ENCODE results near the gene LTBP3. TPM values are rescaled to one million over a fixed set of nuclear protein-coding genes. Genes with fewer than 3 reads are reported as not detected.
A peak's percentile ranks its signal among the peaks of the same experiment; 100 is the strongest.

LTBP3 gene
- total and polyA plus RNA-seq, 9 of the 15 experiments (the other 6 are each of a cell fraction or from before 2014, with no cell fraction given), result 0.06 to 20.5 (median 4.8) TPM

DNA sequence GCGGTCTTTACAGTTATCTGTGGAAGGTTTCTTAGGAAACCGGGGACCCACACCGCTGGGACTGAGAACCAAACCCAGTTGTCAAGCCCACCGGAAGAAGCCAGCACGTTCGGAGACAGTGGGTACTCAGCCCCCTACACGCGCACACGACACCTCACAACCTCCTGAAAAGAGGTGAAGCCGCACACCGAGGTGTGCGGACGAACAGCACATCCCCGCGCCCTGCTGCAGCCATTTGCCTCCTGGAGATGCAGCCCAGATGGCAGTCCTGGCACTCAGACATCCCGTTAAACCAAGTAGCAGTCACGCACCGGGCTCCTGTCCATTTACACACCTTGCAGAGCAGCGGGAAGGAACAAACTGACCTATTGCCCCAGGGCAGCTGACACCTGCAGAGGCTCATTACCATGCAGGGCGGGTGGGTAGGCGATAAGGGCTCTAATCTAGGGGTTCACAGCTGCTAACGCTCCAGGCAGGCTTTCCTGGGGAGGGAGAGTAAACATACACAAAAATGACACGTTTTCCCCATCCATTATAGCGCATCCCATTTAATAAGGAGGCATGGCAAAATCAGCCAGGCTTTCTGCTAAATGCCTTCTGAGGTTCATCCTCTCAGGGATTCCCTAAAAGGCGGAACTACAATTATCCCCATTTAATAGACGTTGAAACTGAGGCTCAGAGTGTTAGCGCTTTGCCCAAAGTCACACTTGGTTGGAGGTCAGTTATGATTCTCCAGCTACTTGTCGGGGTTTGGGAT lies 16.8 kb upstream of the LTBP3 start:
- Histone ChIP-seq H3K36me3 (ENCODE audit: control insufficient read depth, insufficient read depth, low read length) (peaks cover 39% of the 10 kb centered on the region), H4K20me1 (replicated peaks; ENCODE audit: control insufficient read depth, insufficient read depth, low read length) (peaks cover 6% of the 10 kb centered on the region), H3K4me1 (replicated peaks in 1 of 2; ENCODE audit: control insufficient read depth in 2 of 2, insufficient read depth in 2 of 2, low read length in 2 of 2) (peaks cover 57 to 91% of the 10 kb centered on the region in 2 experiments), H3K4me3 (peak overlapping the region; percentile 88), H3K9me1 (ENCODE audit: control insufficient read depth, insufficient read depth, low read length) (peaks cover 5% of the 10 kb centered on the region), H3K27ac (ENCODE audit: extremely low read depth, low read depth, low read length) (peak overlapping the region; percentile 89), H3K9me3 (replicated peaks; ENCODE audit: control insufficient read depth, insufficient read depth, low read depth, low read length) (no peaks in the 10 kb centered on the region), H2AFZ (ENCODE audit: low read depth, low read length) (peak overlapping the region; percentile 65), H3K4me2 (ENCODE audit: insufficient read depth, low read length) (peak overlapping the region; percentile 96), H3K9ac (ENCODE audit: insufficient read depth in 1 of 2, low read depth in 2 of 2, low read length in 2 of 2) (peak overlapping the region; percentile 66 to 85), H3K27me3 (ENCODE audit: control insufficient read depth in 2 of 2, insufficient read depth in 2 of 2, low read length in 2 of 2) (no peaks in the 10 kb centered on the region; a peak in 1 of 5 replicates), H3K79me2 (ENCODE audit: control insufficient read depth, insufficient read depth, low read length) (peaks cover 68% of the 10 kb centered on the region)
- peak; percentile 98 for FAIRE-seq
- in situ Hi-C loops (cut with MboI) (no loop called here), intact Hi-C loops (cut with micrococcal nuclease) (loop anchor here (1.0 to 5.0 kb wide), 5 partner anchors 13 to 103 kb away; partner anchors contain the start of genes MAP3K11, SCYL1 and SIPA1)
- peak in 2 of 4 experiments; percentile 88 to 92 for DNase-seq (ENCODE audit: extremely low read depth in 1 of 4, low spot score in 3 of 4)
- POLR2A ChIA-PET, result interaction anchor here (0.7 to 1.8 kb wide), 10 partner anchors 9 to 275 kb away, joined by 3 to 14 read pairs (median 3); partner anchors contain the start of gene MALAT1
- CTCF ChIA-PET (ENCODE audit: low intra/inter-chr PET ratio), result interaction anchor here (0.5 to 6.5 kb wide), 2 partner anchors 34 to 299 kb away, joined by 3 to 63 read pairs; no protein-coding TSS in a partner anchor
- 2% methylated on average over 25 of the region's 28 CpGs for WGBS (ENCODE audit: insufficient coverage, low coverage, missing lambda C conversion rate)
- no TSS peak for BruUV-seq (replicated peaks)
- peak; percentile 13 for ATAC-seq
- TF ChIP-seq, protein P1, sequence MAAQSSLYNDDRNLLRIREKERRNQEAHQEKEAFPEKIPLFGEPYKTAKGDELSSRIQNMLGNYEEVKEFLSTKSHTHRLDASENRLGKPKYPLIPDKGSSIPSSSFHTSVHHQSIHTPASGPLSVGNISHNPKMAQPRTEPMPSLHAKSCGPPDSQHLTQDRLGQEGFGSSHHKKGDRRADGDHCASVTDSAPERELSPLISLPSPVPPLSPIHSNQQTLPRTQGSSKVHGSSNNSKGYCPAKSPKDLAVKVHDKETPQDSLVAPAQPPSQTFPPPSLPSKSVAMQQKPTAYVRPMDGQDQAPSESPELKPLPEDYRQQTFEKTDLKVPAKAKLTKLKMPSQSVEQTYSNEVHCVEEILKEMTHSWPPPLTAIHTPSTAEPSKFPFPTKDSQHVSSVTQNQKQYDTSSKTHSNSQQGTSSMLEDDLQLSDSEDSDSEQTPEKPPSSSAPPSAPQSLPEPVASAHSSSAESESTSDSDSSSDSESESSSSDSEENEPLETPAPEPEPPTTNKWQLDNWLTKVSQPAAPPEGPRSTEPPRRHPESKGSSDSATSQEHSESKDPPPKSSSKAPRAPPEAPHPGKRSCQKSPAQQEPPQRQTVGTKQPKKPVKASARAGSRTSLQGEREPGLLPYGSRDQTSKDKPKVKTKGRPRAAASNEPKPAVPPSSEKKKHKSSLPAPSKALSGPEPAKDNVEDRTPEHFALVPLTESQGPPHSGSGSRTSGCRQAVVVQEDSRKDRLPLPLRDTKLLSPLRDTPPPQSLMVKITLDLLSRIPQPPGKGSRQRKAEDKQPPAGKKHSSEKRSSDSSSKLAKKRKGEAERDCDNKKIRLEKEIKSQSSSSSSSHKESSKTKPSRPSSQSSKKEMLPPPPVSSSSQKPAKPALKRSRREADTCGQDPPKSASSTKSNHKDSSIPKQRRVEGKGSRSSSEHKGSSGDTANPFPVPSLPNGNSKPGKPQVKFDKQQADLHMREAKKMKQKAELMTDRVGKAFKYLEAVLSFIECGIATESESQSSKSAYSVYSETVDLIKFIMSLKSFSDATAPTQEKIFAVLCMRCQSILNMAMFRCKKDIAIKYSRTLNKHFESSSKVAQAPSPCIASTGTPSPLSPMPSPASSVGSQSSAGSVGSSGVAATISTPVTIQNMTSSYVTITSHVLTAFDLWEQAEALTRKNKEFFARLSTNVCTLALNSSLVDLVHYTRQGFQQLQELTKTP (IDR thresholded peaks at IDR 0.05; ENCODE audit: low read depth in 1 of 2, partially characterized antibody in 2 of 2), result peak in 1 of 2 experiments; percentile 50
- TF ChIP-seq MTA2 (IDR thresholded peaks at IDR 0.05; ENCODE audit: low read depth), result peak; percentile 87
- TF ChIP-seq BRCA1 (IDR thresholded peaks at IDR 0.05), result no peak
- TF ChIP-seq BRCA1 (CRISPR knock-in tag; IDR thresholded peaks at IDR 0.05), result no peak
- TF ChIP-seq, protein P2, sequence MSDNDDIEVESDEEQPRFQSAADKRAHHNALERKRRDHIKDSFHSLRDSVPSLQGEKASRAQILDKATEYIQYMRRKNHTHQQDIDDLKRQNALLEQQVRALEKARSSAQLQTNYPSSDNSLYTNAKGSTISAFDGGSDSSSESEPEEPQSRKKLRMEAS (CRISPR knock-in tag; IDR thresholded peaks at IDR 0.05), result peak; percentile 34; the same call in 1 of the 2 replicates
- peak; percentile 96 for TF ChIP-seq ESRRA (IDR thresholded peaks at IDR 0.05; ENCODE audit: borderline replicate concordance, low read depth)
- peak; percentile 79; the same call in 1 of the 2 replicates for TF ChIP-seq NR1H2 (CRISPR knock-in tag; IDR thresholded peaks at IDR 0.05)
- 0 out of 2 replicates have a peak, but pooled peaks have one; percentile 91 for TF ChIP-seq CBX1 (IDR thresholded peaks at IDR 0.05; ENCODE audit: low read depth)
- peak; percentile 95 for TF ChIP-seq PTBP1 (IDR thresholded peaks at IDR 0.05; ENCODE audit: low read depth, low read length)
- TF ChIP-seq CBFA2T3 (IDR thresholded peaks at IDR 0.05), result peak; percentile 97
- TF ChIP-seq ZBTB17 (CRISPR knock-in tag; IDR thresholded peaks at IDR 0.05), result no peak
- peak; percentile 82; the same call in 1 of the 2 replicates for TF ChIP-seq CTBP1 (IDR thresholded peaks at IDR 0.05; ENCODE audit: borderline replicate concordance)
- TF ChIP-seq THRA (IDR thresholded peaks at IDR 0.05), result no peak
- peak; percentile 85 to 89 for TF ChIP-seq ARNT (IDR thresholded peaks at IDR 0.05)
- peak; percentile 61; the same call in 1 of the 2 replicates for TF ChIP-seq TOE1 (IDR thresholded peaks at IDR 0.05; ENCODE audit: borderline replicate concordance)
- TF ChIP-seq TOE1 (CRISPR knock-in tag; IDR thresholded peaks at IDR 0.05; ENCODE audit: borderline replicate concordance, low read depth), result no peak
